Gastroesophageal sphincter (tissue), 3 donors: ENCODE measurements around the gene ADIPOR2.

Source experiments
- EP300 ChIP-seq: sonication (generic); formaldehyde crosslinking; IDR thresholded peaks from one replicate; pipeline ENCODE4 v1.6.1; 2017; ENCODE audit warnings: antibody characterized with exemption, mild to moderate bottlenecking
- POLR2A ChIP-seq, 2 donors: fragments of 450-650 bp; IDR thresholded peaks; one replicate each; pipeline ENCODE4 v1.6.1; 2017; ENCODE audit warnings: antibody characterized with exemption in 2 of 2, mild to moderate bottlenecking in 2 of 2, moderate library complexity in 1 of 2
- POLR2AphosphoS5 ChIP-seq: sonication (generic); formaldehyde crosslinking; IDR thresholded peaks from one replicate; pipeline ENCODE4 v1.6.1; 2017; ENCODE audit warnings: antibody characterized with exemption
- TF ChIP-seq, protein P1 (sequence below), 4 experiments: fragments of 200-600 bp in 2 of 4; fragments of 450-650 bp in 2 of 4; sonication (generic) in 1 of 4; IDR thresholded peaks; one replicate each; pipeline ENCODE4 v1.5.1; 2017 to 2019; ENCODE audit warnings: antibody characterized with exemption in 4 of 4, mild to moderate bottlenecking in 2 of 4, moderate library complexity in 2 of 4

DNA sequence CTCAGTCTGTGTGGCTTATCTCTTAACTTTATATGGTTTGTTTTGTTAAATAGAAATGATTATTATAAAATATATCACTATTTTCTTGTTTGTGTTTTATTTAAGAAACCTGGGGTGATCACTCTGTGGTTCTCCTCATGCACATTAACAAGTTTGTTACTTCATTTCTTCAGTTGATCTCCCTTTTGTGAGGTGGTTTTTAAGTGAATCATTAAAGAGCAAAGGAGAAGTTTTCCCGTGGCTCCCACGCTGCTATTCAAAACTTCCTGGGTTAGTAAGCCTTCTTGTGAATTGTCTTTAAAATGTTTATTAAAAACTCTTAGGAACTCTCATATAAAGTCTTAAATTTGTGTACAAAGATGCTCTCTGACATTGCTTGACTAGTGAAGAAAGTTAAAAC, 11.8 kb downstream of the ADIPOR2 start:
- TF ChIP-seq POLR2A (IDR thresholded peaks at IDR 0.05) (no peak), EP300 (no peak), POLR2AphosphoS5 (no peak)
- TF ChIP-seq, protein P1, sequence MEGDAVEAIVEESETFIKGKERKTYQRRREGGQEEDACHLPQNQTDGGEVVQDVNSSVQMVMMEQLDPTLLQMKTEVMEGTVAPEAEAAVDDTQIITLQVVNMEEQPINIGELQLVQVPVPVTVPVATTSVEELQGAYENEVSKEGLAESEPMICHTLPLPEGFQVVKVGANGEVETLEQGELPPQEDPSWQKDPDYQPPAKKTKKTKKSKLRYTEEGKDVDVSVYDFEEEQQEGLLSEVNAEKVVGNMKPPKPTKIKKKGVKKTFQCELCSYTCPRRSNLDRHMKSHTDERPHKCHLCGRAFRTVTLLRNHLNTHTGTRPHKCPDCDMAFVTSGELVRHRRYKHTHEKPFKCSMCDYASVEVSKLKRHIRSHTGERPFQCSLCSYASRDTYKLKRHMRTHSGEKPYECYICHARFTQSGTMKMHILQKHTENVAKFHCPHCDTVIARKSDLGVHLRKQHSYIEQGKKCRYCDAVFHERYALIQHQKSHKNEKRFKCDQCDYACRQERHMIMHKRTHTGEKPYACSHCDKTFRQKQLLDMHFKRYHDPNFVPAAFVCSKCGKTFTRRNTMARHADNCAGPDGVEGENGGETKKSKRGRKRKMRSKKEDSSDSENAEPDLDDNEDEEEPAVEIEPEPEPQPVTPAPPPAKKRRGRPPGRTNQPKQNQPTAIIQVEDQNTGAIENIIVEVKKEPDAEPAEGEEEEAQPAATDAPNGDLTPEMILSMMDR (IDR thresholded peaks at IDR 0.05) = no peak
